Testis (tissue), 3 donors: ENCODE data around the gene EIF4G3. TPM values are rescaled to one million over a fixed set of nuclear protein-coding genes. Genes with fewer than 3 reads are reported as not detected.

Source experiments
- DNase-seq: peaks from one replicate; pipeline ENCODE4 v3.0.0-alpha.2; 2019
- H3K27ac ChIP-seq, 2 donors: fragments of 200-600 bp; sonication (generic); one replicate each; pipeline ENCODE4 v1.5.1; 2019
- H3K27me3 ChIP-seq: fragments of 200-600 bp; sonication (generic); one replicate; pipeline ENCODE4 v1.5.1; 2019
- H3K36me3 ChIP-seq: fragments of 200-600 bp; sonication (generic); one replicate; pipeline ENCODE4 v1.5.1; 2017; ENCODE audit warnings: low read depth; ENCODE audit errors: missing control alignments
- H3K4me1 ChIP-seq: fragments of 200-600 bp; sonication (generic); one replicate; pipeline ENCODE4 v1.5.1; 2019
- H3K4me3 ChIP-seq, 2 donors: fragments of 200-600 bp; sonication (generic); one replicate each; pipeline ENCODE4 v1.5.1; 2017 to 2019
- H3K9me3 ChIP-seq: fragments of 200-600 bp; sonication (generic); one replicate; pipeline ENCODE4 v1.5.1; 2017
- CTCF ChIP-seq, 3 experiments: fragments of 450-650 bp in 2 of 3; fragments of 200-600 bp in 1 of 3; sonication (generic) in 1 of 3; IDR thresholded peaks; one replicate each; pipeline ENCODE4 v1.5.1; 2016 to 2019; ENCODE audit warnings: antibody characterized with exemption in 3 of 3, mild to moderate bottlenecking in 2 of 3, moderate library complexity in 1 of 3
- POLR2A ChIP-seq: fragments of 450-650 bp; IDR thresholded peaks from one replicate; pipeline ENCODE4 v1.6.1; 2017; ENCODE audit warnings: antibody characterized with exemption, mild to moderate bottlenecking, moderate library complexity
- WGBS, 2 donors: methylation state at CpG; one replicate each; pipeline ENCODE4 v1.1.5; 2018; 5-methylcytosine and 5-hydroxymethylcytosine counted together
- intact Hi-C: fragments of 100-400 bp; cut with DNase I; formaldehyde crosslinking; loops from one replicate; pipeline ENCODE4 v1.15.1; 2023; ENCODE audit warnings: low total_unique reads
- polyA plus RNA-seq: library from polyadenylated mRNA; stranded (reverse); fragments of 350-450 nt; fragmentation: Illumina TruSeq; extraction: RNeasy Lipid Tissue Mini Kit (QIAGEN cat#74804); gene quantifications from one replicate; pipeline ENCODE4 v1.2.3, GENCODE V29; 2014; ENCODE audit warnings: low read depth, low replicate concordance; ENCODE audit not compliant: insufficient read depth
- total RNA-seq, 2 donors: library from RNA; depleted of rRNA; stranded (reverse); fragments of >200 nt; gene quantifications; one replicate each; pipeline ENCODE4 v1.2.3, GENCODE V29; 2016

EIF4G3 gene
- total and polyA plus RNA-seq, 3 donors from 2014 or later: 146 to 198 (median 165) TPM

- no peak for DNase-seq
- H3K9me3 ChIP-seq: no peaks in the 10 kb centered on the region
- WGBS, 2 donors: 90 to 95% methylated on average over 3 of the region's 3 CpGs
- H3K36me3 ChIP-seq: no peaks in the 10 kb centered on the region
- H3K27me3 ChIP-seq: no peaks in the 10 kb centered on the region
- no peak overlapping the region for H3K27ac ChIP-seq
- peaks cover 7% of the 10 kb centered on the region for H3K4me1 ChIP-seq
- no peak overlapping the region for H3K4me3 ChIP-seq
- intact Hi-C loops: no loop called here
- TF ChIP-seq CTCF (IDR thresholded peaks at IDR 0.05) (no peak), POLR2A (no peak)
These were observed 139.6 kb downstream of the EIF4G3 start for GRCh38 chr1:21037091-21037490.

GRCh38 chr1:21035794-21036193, 140.9 kb downstream of the EIF4G3 start:
- no peak overlapping the region for H3K4me3 ChIP-seq
- peaks cover 7% of the 10 kb centered on the region for H3K4me1 ChIP-seq
- DNase-seq: no peak
- intact Hi-C loops: no loop called here
- H3K27ac ChIP-seq: no peak overlapping the region
- TF ChIP-seq POLR2A: no peak
- TF ChIP-seq CTCF (IDR thresholded peaks at IDR 0.05): no peak
- H3K9me3 ChIP-seq: no peaks in the 10 kb centered on the region
- 46 to 90% methylated on average over 2 of the region's 2 CpGs for WGBS, 2 donors
- no peaks in the 10 kb centered on the region for H3K36me3 ChIP-seq
- H3K27me3 ChIP-seq: no peaks in the 10 kb centered on the region

GRCh38 chr1:21034725-21035628, 141.7 kb downstream of the EIF4G3 start:
- no peak overlapping the region for H3K4me3 ChIP-seq
- WGBS, 2 donors: 84 to 89% methylated on average over 5 to 11 of the region's 14 CpGs
- no peak for DNase-seq
- no peak overlapping the region for H3K27ac ChIP-seq
- H3K36me3 ChIP-seq: no peaks in the 10 kb centered on the region
- TF ChIP-seq POLR2A: no peak
- no peak for TF ChIP-seq CTCF (IDR thresholded peaks at IDR 0.05)
- intact Hi-C loops: no loop called here
- peaks cover 7% of the 10 kb centered on the region for H3K4me1 ChIP-seq
- H3K9me3 ChIP-seq: no peaks in the 10 kb centered on the region
- no peaks in the 10 kb centered on the region for H3K27me3 ChIP-seq

- Histone ChIP-seq H3K9me3 (no peaks in the 10 kb centered on the region), H3K36me3 (no peaks in the 10 kb centered on the region), H3K4me1 (peaks cover 7% of the 10 kb centered on the region), H3K27ac (no peak overlapping the region), H3K27me3 (no peaks in the 10 kb centered on the region), H3K4me3 (no peak overlapping the region)
- TF ChIP-seq CTCF (IDR thresholded peaks at IDR 0.05) (no peak), POLR2A (no peak)
- 51 to 62% methylated on average over 3 of the region's 3 CpGs for WGBS, 2 donors
- no peak for DNase-seq
- intact Hi-C loops: no loop called here
These were observed 144.0 kb downstream of the EIF4G3 start for GRCh38 chr1:21032741-21033140.

GRCh38 chr1:21030181-21030580, 146.5 kb downstream of the EIF4G3 start:
- H3K9me3 ChIP-seq: no peaks in the 10 kb centered on the region
- H3K4me1 ChIP-seq: peaks cover 6% of the 10 kb centered on the region
- H3K4me3 ChIP-seq: no peak overlapping the region
- 83% methylated on average over 1 of the region's 1 CpG for WGBS, 2 donors
- no peaks in the 10 kb centered on the region for H3K27me3 ChIP-seq
- H3K27ac ChIP-seq: no peak overlapping the region
- no peaks in the 10 kb centered on the region for H3K36me3 ChIP-seq
- intact Hi-C loops: no loop called here
- TF ChIP-seq CTCF (IDR thresholded peaks at IDR 0.05): no peak
- no peak for TF ChIP-seq POLR2A
- no peak for DNase-seq
